Liver (tissue), 9 donors: ENCODE results near the gene CALY. TPM values are rescaled to one million over a fixed set of nuclear protein-coding genes. Genes with fewer than 3 reads are reported as not detected.

ENCODE experiments used
- DNase-seq: peaks from one replicate; pipeline ENCODE4 v3.0.0-alpha.2; 2017; ENCODE audit warnings: low spot score
- H3K27ac ChIP-seq, 2 donors: one replicate each; pipeline ENCODE4 v1.7.0; 2013; ENCODE audit warnings: inconsistent platforms in 2 of 2, low read length in 2 of 2, control low read depth in 1 of 2, low read depth in 1 of 2, mild to moderate bottlenecking in 1 of 2
- H3K27me3 ChIP-seq, 4 donors: one replicate each; pipeline versions ENCODE4 v1.6.1 to v1.7.0; 2013; ENCODE audit warnings: low read length in 3 of 4, inconsistent platforms in 1 of 4, mild to moderate bottlenecking in 1 of 4, moderate library complexity in 1 of 4; ENCODE audit not compliant: control insufficient read depth in 4 of 4, insufficient read depth in 4 of 4
- H3K36me3 ChIP-seq, 4 donors: one replicate each; pipeline versions ENCODE4 v1.6.1 to v1.7.0; 2013; ENCODE audit warnings: low read length in 3 of 4, mild to moderate bottlenecking in 3 of 4, low read depth in 1 of 4, moderate library complexity in 1 of 4; ENCODE audit not compliant: control insufficient read depth in 4 of 4, insufficient read depth in 3 of 4
- H3K4me1 ChIP-seq, 4 donors: one replicate each; pipeline versions ENCODE4 v1.6.1 to v1.7.0; 2013; ENCODE audit warnings: low read length in 3 of 4, mild to moderate bottlenecking in 3 of 4, moderate library complexity in 1 of 4; ENCODE audit not compliant: control insufficient read depth in 4 of 4, insufficient read depth in 4 of 4
- H3K4me3 ChIP-seq, 3 donors: one replicate each; pipeline versions ENCODE4 v1.6.1 to v1.7.0; 2013; ENCODE audit warnings: low read length in 3 of 3, control low read depth in 1 of 3, low read depth in 1 of 3, mild to moderate bottlenecking in 1 of 3
- H3K9ac ChIP-seq, 2 donors: one replicate each; pipeline ENCODE4 v1.7.0; 2013; ENCODE audit warnings: low read length in 2 of 2, mild to moderate bottlenecking in 2 of 2, moderate library complexity in 2 of 2, control low read depth in 1 of 2, low read depth in 1 of 2
- H3K9me3 ChIP-seq, 4 donors: one replicate each; pipeline versions ENCODE4 v1.6.1 to v1.7.0; 2013; ENCODE audit warnings: low read length in 3 of 4; ENCODE audit not compliant: control insufficient read depth in 4 of 4
- CTCF ChIP-seq: fragments of 150-350 bp; IDR thresholded peaks from 2 replicates; pipeline ENCODE4 v1.5.1; 2017; ENCODE audit warnings: improper control_type of control experiment, low read depth, low read length; ENCODE audit not compliant: missing input control
- EGR1 ChIP-seq, 2 donors: IDR thresholded peaks; 2 replicates each; pipeline ENCODE4 v1.6.1; 2016 to 2018; ENCODE audit warnings: antibody characterized with exemption in 2 of 2, low read depth in 2 of 2
- FOXA1 ChIP-seq: IDR thresholded peaks from 2 replicates; pipeline ENCODE4 v1.6.1; 2016; ENCODE audit warnings: antibody characterized with exemption
- FOXA2 ChIP-seq: IDR thresholded peaks from 2 replicates; pipeline ENCODE4 v1.6.1; 2016; ENCODE audit warnings: antibody characterized with exemption
- GABPA ChIP-seq, 2 donors: IDR thresholded peaks in 1 of 2; conservative IDR thresholded peaks in 1 of 2; 2 replicates each; pipeline ENCODE4 v1.6.1; 2016; ENCODE audit warnings: antibody characterized with exemption in 2 of 2, mild to moderate bottlenecking in 1 of 2, moderate library complexity in 1 of 2
- HNF4A ChIP-seq, 2 donors: conservative IDR thresholded peaks; 2 replicates each; pipeline ENCODE4 v1.6.1; 2016; ENCODE audit warnings: antibody characterized with exemption in 2 of 2, mild to moderate bottlenecking in 2 of 2
- HNF4G ChIP-seq: IDR thresholded peaks from 2 replicates; pipeline ENCODE4 v1.6.1; 2016; ENCODE audit warnings: antibody characterized with exemption
- JUND ChIP-seq, 2 donors: IDR thresholded peaks; 2 replicates each; pipeline ENCODE4 v1.6.1; 2016; ENCODE audit warnings: antibody characterized with exemption in 2 of 2
- MAX ChIP-seq: IDR thresholded peaks from 2 replicates; pipeline ENCODE4 v1.6.1; 2016; ENCODE audit warnings: antibody characterized with exemption
- NR2F2 ChIP-seq: IDR thresholded peaks from 2 replicates; pipeline ENCODE4 v1.6.1; 2016; ENCODE audit warnings: antibody characterized with exemption
- RAD21 ChIP-seq, 2 donors: IDR thresholded peaks; 2 replicates each; pipeline ENCODE4 v1.6.1; 2016; ENCODE audit warnings: antibody characterized with exemption in 2 of 2, mild to moderate bottlenecking in 2 of 2
- TAF1 ChIP-seq: conservative IDR thresholded peaks from 2 replicates; pipeline ENCODE4 v1.6.1; 2016; ENCODE audit warnings: antibody characterized with exemption, mild to moderate bottlenecking
- YY1 ChIP-seq: IDR thresholded peaks from 2 replicates; pipeline ENCODE4 v1.6.1; 2016; ENCODE audit warnings: antibody characterized with exemption, mild to moderate bottlenecking
- ZBTB33 ChIP-seq: IDR thresholded peaks from 2 replicates; pipeline ENCODE4 v1.6.1; 2016; ENCODE audit warnings: antibody characterized with exemption
- WGBS: extraction: QIAGEN DNeasy Blood & Tissue Kit; methylation state at CpG from one replicate; pipeline ENCODE4 v1.1.7; 2013; 5-methylcytosine and 5-hydroxymethylcytosine counted together
- polyA plus RNA-seq, 2 donors: library from polyadenylated mRNA; stranded (reverse) in 1 of 2; unstranded in 1 of 2; fragments of 200-250 nt in 1 of 2; fragments of >200 nt in 1 of 2; fragmentation: Nextera tagmentation in 1 of 2; extraction: Ambion mirVana in 1 of 2; gene quantifications; one replicate each; pipeline versions ENCODE4 v1.2.1 to v1.2.3, GENCODE V29; 2013 to 2015
- total RNA-seq, 2 donors: library from RNA; depleted of rRNA; stranded (reverse); fragments of >200 nt; gene quantifications; one replicate each; pipeline ENCODE4 v1.2.3, GENCODE V29; 2014
- donor health status: healthy.
- donor health status: healthy.
- donor health status: healthy.
- donor health status: healthy.
- donor health status: healthy.

Gene CALY
- total and polyA plus RNA-seq, 4 donors, result 0.07 TPM; not detected in 3

DNA sequence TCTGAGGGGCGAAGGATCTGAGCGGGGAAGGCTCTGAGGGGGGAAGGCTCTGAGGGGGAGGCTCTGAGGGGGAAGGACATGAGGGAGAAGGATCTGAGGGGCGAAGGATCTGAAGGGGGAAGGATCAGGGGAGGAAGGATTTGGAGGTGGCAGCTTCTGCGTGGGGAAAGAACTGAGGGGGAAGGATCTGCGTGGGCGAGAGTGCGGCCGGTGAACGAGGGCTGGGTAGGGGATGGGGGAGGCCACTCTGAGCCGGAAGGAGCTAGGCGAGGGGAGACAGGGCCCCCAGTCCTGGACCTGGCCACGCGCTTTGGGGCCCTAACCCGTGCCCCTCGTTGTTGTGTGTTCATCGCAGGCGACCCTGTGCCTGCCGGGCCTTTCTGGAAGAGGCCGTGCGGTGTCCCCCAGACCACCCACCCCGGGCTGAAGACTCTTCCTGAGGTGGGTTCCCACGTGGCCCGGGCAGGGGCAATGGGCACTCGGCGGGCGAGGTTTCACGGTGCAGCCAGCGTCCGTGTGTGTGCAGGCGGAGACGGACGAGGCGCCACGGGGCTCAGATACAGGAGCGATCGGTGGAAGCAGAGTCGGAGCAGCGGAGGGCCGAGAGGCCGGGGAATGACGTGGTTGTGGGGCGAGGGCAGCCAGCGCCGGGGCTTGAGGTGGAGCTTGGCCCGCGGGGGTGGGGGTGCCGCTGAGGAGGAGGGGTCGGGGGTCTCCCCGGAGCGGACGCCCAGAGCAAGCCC is 2.0 kb downstream of the CALY start:
- TF ChIP-seq GABPA (IDR thresholded peaks at IDR 0.05 in 1 of 2, conservative IDR thresholded peaks at IDR 0.05 in 1 of 2), result no peak
- TF ChIP-seq FOXA1, result no peak
- TF ChIP-seq YY1, result no peak
- no peak for TF ChIP-seq MAX
- TF ChIP-seq JUND (IDR thresholded peaks at IDR 0.05), result no peak
- TF ChIP-seq RAD21 (IDR thresholded peaks at IDR 0.05), result no peak
- no peak for DNase-seq
- Histone ChIP-seq H3K36me3 (no peaks in the 10 kb centered on the region), H3K27ac (no peak overlapping the region), H3K9me3 (no peaks in the 10 kb centered on the region), H3K4me1 (peaks cover 0 to 20% (median 9%) of the 10 kb centered on the region in 4 donors), H3K27me3 (peaks cover 0 to 14% (median 7%) of the 10 kb centered on the region in 4 donors), H3K4me3 (peak overlapping the region in 1 of 3 donors; percentile 21), H3K9ac (no peak overlapping the region)
- 27% methylated on average over 51 of the region's 51 CpGs for WGBS

GRCh38 chr10:133332936-133333699 is 3.6 kb downstream of the CALY start:
- no peak overlapping the region for H3K4me3 ChIP-seq
- H3K4me1 ChIP-seq, result peaks cover 0 to 22% (median 9%) of the 10 kb centered on the region in 4 donors
- 82% methylated on average over 30 of the region's 30 CpGs for WGBS
- DNase-seq, result no peak
- H3K27me3 ChIP-seq, result peaks cover 0 to 14% (median 9%) of the 10 kb centered on the region in 4 donors
- no peak overlapping the region for H3K9ac ChIP-seq
- no peaks in the 10 kb centered on the region for H3K36me3 ChIP-seq
- TF ChIP-seq NR2F2 (no peak), CTCF (no peak), TAF1 (no peak), FOXA2 (no peak), MAX (no peak), HNF4G (no peak), FOXA1 (no peak), YY1 (no peak), ZBTB33 (no peak), EGR1 (IDR thresholded peaks at IDR 0.05; ENCODE audit: low read depth in 2 of 2) (no peak), HNF4A (conservative IDR thresholded peaks at IDR 0.05) (no peak)
- H3K9me3 ChIP-seq, result no peaks in the 10 kb centered on the region
- no peak overlapping the region for H3K27ac ChIP-seq
